Measurements from ENCODE around the gene SLC43A1. TPM values are rescaled to one million over a fixed set of nuclear protein-coding genes. Genes with fewer than 3 reads are reported as not detected.

Gene SLC43A1
- total RNA-seq, result 10 to 100 TPM; 20.3 to 64.1 (median 28.8) TPM

DNA sequence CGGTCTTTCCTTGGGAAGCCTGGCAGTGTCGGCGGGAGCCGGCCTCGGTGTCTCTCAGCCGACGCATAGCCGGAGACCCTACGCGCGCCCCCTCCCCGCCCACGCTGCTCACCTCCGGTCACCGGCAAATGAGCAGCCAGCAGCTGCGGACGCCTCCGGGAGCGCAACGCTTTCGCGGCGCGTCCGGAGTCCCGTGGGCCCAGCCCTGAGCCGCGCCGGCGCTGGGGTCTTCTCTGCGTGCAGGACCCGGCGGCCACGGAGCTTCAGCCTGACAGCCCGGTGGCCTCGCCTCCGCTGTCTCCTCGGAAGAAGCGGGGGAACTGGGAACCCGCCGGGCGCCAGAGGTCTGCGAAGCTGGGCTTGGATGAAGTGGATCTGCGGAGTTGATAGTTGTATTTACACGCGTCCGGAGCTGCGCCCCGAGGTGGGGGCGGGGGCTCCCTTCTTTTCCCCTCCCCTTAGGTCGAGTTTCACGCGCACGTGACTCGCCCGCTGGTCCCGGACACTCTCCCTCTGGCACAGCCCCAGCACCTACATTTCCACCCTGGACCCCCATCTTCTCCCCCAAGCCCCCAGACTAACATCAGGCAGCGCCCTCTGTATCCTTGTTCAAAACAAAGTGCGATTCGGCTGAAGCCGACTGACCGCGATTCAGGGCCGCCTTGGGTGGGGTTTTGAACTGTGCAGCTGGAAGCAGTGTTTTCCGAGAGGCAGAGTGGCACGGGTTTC, at the start of gene SLC43A1:
Gene SLC43A1 (minus strand): TSS at position 371 of the 729 bp plus-strand sequence. CDS start 1,591 bp downstream, outside the sequence.
- intact Hi-C loops (cut with DNase I), result no loop called here
- peaks cover 9 to 11% of the 10 kb centered on the region in 2 donors for H3K4me1 ChIP-seq
- DNase-seq, result peak; percentile 69 to 70

DNA sequence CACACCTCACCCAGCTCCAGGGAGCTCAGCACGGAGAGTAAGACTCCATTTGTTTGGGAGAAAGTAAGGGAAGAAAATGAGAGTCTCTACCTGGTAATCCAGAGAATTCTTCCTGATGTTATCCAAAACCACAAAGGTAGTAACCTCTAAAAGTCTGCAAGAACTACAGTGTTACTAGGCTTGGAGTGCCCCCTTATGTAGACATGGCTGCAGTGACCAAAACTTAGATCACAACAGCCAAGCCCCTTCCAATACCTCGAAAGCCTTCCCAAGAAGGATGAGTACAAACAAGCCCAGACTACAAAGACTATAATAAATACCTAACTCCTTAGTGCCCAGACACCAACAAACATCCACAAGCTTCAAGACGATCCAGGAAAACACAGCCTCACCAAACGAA, 47.1 kb upstream of the SLC43A1 start:
- TF ChIP-seq, protein P1, sequence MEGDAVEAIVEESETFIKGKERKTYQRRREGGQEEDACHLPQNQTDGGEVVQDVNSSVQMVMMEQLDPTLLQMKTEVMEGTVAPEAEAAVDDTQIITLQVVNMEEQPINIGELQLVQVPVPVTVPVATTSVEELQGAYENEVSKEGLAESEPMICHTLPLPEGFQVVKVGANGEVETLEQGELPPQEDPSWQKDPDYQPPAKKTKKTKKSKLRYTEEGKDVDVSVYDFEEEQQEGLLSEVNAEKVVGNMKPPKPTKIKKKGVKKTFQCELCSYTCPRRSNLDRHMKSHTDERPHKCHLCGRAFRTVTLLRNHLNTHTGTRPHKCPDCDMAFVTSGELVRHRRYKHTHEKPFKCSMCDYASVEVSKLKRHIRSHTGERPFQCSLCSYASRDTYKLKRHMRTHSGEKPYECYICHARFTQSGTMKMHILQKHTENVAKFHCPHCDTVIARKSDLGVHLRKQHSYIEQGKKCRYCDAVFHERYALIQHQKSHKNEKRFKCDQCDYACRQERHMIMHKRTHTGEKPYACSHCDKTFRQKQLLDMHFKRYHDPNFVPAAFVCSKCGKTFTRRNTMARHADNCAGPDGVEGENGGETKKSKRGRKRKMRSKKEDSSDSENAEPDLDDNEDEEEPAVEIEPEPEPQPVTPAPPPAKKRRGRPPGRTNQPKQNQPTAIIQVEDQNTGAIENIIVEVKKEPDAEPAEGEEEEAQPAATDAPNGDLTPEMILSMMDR (IDR thresholded peaks at IDR 0.05), result no peak
- no peak for TF ChIP-seq POLR2A (IDR thresholded peaks at IDR 0.05)
- DNase-seq, result no peak
- H3K27ac ChIP-seq, result no peak overlapping the region
- H3K4me3 ChIP-seq (replicated peaks in 1 of 3), result no peak overlapping the region
- intact Hi-C loops (cut with DNase I), result no loop called here
- peaks cover 0 to 16% of the 10 kb centered on the region in 2 donors for H3K36me3 ChIP-seq
- H3K27me3 ChIP-seq, result no peaks in the 10 kb centered on the region
- WGBS, 2 donors, result 81 to 88% methylated on average over 4 of the region's 4 CpGs
- peaks cover 7 to 22% of the 10 kb centered on the region in 2 donors for H3K4me1 ChIP-seq
- no peaks in the 10 kb centered on the region for H3K9me3 ChIP-seq

More for the DNA sequence above, at the start of gene SLC43A1:
- peak within 1 kb of the TSS; percentile 65 to 98 (median 92) for H3K4me3 ChIP-seq (replicated peaks in 1 of 3)
- peak within 1 kb of the TSS; percentile 47 to 65 (median 60) for H3K27ac ChIP-seq
- TF ChIP-seq, protein P1 (IDR thresholded peaks at IDR 0.05), result no peak
- peak in 1 of 2 donors; percentile 46 for TF ChIP-seq POLR2A (IDR thresholded peaks at IDR 0.05)
- H3K27me3 ChIP-seq, result no peaks in the 10 kb centered on the region
- no peaks in the 10 kb centered on the region for H3K36me3 ChIP-seq
- WGBS, 2 donors, result 0 to 1% methylated on average over 22 to 29 of the region's 66 CpGs
- H3K9me3 ChIP-seq, result no peaks in the 10 kb centered on the region

DNA sequence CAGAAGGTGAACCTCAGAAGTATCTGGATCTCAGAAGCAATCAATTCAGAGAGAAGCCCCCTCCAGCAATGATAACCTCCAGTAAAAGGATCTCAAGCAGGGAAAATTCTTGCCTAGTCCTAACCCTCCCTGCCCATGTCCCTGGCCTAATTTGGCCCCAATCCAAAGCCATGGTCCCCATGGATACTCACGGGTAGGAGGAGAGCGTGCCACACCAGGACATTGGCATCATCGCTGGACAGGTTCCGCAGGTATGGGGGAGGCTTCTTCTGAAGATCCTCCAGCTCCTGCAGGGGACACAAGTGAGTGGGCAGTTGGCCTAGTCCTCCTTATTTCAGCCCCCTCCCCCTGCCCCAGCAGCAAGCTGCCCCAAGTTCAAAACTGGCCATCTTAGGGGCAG, 44.6 kb upstream of the SLC43A1 start:
- WGBS, 2 donors, result 63 to 69% methylated on average over 4 of the region's 4 CpGs
- Histone ChIP-seq H3K27me3 (no peaks in the 10 kb centered on the region), H3K4me3 (replicated peaks in 1 of 3) (no peak overlapping the region), H3K27ac (no peak overlapping the region), H3K9me3 (no peaks in the 10 kb centered on the region), H3K4me1 (peaks cover 0 to 5% of the 10 kb centered on the region in 2 donors), H3K36me3 (peaks cover 0 to 17% of the 10 kb centered on the region in 2 donors)
- TF ChIP-seq, protein P1 (IDR thresholded peaks at IDR 0.05), result no peak
- no peak for TF ChIP-seq POLR2A (IDR thresholded peaks at IDR 0.05)
- intact Hi-C loops (cut with DNase I), result no loop called here
- DNase-seq, result peak; percentile 63 to 89

DNA sequence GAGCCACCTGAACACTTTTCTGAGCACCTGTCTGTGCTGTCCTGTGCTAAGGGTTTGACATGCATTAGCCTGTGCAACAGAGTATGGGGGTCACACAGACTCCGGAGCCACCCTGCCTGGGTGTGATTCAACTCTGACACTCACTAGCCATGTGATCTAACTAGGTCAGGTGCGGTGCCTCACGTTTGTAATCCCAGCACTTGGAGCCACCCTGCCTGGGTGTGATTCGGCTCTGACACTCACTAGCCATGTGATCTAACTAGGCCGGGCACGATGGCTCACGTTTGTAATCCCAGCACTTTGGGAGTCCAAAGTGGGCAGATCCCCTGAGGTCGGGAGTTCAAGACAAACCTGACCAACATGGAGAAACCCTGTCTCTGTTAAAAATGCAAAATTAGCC, 40.5 kb upstream of the SLC43A1 start:
- Histone ChIP-seq H3K27ac (no peak overlapping the region), H3K4me1 (peaks cover 0 to 5% of the 10 kb centered on the region in 2 donors), H3K27me3 (no peaks in the 10 kb centered on the region), H3K36me3 (peaks cover 35 to 45% of the 10 kb centered on the region in 2 donors), H3K9me3 (no peaks in the 10 kb centered on the region), H3K4me3 (replicated peaks in 1 of 3) (no peak overlapping the region)
- TF ChIP-seq, protein P1 (IDR thresholded peaks at IDR 0.05), result no peak
- TF ChIP-seq POLR2A (IDR thresholded peaks at IDR 0.05), result no peak
- 88 to 95% methylated on average over 5 to 8 of the region's 8 CpGs for WGBS, 2 donors
- intact Hi-C loops (cut with DNase I), result no loop called here
- no peak for DNase-seq

DNA sequence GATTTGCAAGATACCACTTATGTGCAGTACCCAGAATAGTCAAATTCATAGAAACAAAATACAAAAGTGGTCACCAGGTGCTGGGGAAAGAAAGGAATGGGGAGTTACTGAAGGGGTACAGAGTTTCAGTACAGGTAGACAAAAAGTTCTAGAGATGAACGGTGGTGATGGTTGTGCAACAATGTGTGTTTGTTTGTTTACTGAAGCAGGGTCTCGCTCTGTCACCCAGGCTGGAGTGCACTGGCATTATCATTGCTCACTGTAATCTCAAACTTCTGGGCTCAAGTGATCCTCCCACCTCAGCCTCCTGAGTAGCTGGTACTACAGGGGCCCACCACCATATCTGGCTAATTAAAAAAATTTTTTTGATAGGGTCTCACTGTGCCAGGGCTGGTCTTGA, 39.9 kb upstream of the SLC43A1 start:
- WGBS, 2 donors, result 97% methylated on average over 2 of the region's 2 CpGs
- Histone ChIP-seq H3K36me3 (peaks cover 42 to 52% of the 10 kb centered on the region in 2 donors), H3K4me3 (replicated peaks in 1 of 3) (no peak overlapping the region), H3K4me1 (peaks cover 0 to 4% of the 10 kb centered on the region in 2 donors), H3K27ac (no peak overlapping the region), H3K27me3 (no peaks in the 10 kb centered on the region), H3K9me3 (no peaks in the 10 kb centered on the region)
- TF ChIP-seq POLR2A (IDR thresholded peaks at IDR 0.05), result no peak
- TF ChIP-seq, protein P1 (IDR thresholded peaks at IDR 0.05), result no peak
- DNase-seq, result no peak
- intact Hi-C loops (cut with DNase I), result no loop called here

Data from thyroid gland (tissue), 4 donors.